Neural cell (in vitro differentiated cells): ENCODE measurements around the gene HCAR1. TPM values are rescaled to one million over a fixed set of nuclear protein-coding genes. Genes with fewer than 3 reads are reported as not detected.
"Not testable (repeated sequence)": the region's sequence is repeated elsewhere in the genome, so short reads cannot be mapped to it uniquely, and the experiment has no call there.

Experiments
- H2AFZ ChIP-seq: fragments of 200-600, 300-800 bp; sonication (generic), shearing (Covaris generic); 2 replicates; pipeline ENCODE4 v1.6.0; 2014; ENCODE audit warnings: low read depth, mild to moderate bottlenecking, antibody characterized with exemption, low read length, moderate library complexity
- H3F3A ChIP-seq: fragments of 200-600 bp; shearing (Covaris generic); 2 replicates; pipeline ENCODE4 v1.6.1; 2016; ENCODE audit warnings: mild to moderate bottlenecking, moderate library complexity, mixed read lengths, antibody characterized with exemption, low read length; ENCODE audit not compliant: insufficient read depth, poor library complexity, severe bottlenecking
- H3K27ac ChIP-seq: fragments of 200-600, 300-800 bp; sonication (generic), shearing (Covaris generic); 2 replicates; pipeline ENCODE4 v1.5.1; 2014; ENCODE audit warnings: mild to moderate bottlenecking, low read length, moderate library complexity
- H3K27me3 ChIP-seq: fragments of 300-800, 200-600 bp; sonication (generic), shearing (Covaris generic); 2 replicates; pipeline ENCODE4 v1.6.0; 2014; ENCODE audit warnings: mild to moderate bottlenecking, low read depth, low read length, moderate library complexity; ENCODE audit not compliant: insufficient read depth
- H3K36me3 ChIP-seq: fragments of 300-800, 200-600 bp; sonication (generic), shearing (Covaris generic); 2 replicates; pipeline ENCODE4 v1.5.1; 2014; ENCODE audit warnings: mild to moderate bottlenecking, antibody characterized with exemption, low read length, moderate library complexity; ENCODE audit not compliant: insufficient read depth
- H3K4me2 ChIP-seq: fragments of 300-800, 200-600 bp; sonication (generic), shearing (Covaris generic); 2 replicates; pipeline ENCODE4 v1.6.0; 2014; ENCODE audit warnings: mild to moderate bottlenecking, low read length
- H3K4me3 ChIP-seq: fragments of 300-800, 200-600 bp; sonication (generic), shearing (Covaris generic); 2 replicates; pipeline ENCODE4 v1.5.1; 2014; ENCODE audit warnings: mild to moderate bottlenecking, low read length, moderate library complexity
- H3K79me2 ChIP-seq: fragments of 200-600 bp; shearing (Covaris generic); replicated peaks from 2 replicates; pipeline ENCODE4 v1.6.0; 2014; ENCODE audit warnings: mild to moderate bottlenecking, low read length, moderate library complexity; ENCODE audit not compliant: insufficient read depth
- H3K9ac ChIP-seq: fragments of 300-800, 200-600 bp; sonication (generic), shearing (Covaris generic); 2 replicates; pipeline ENCODE4 v1.6.1; 2016; ENCODE audit warnings: mild to moderate bottlenecking, low read length, mixed read lengths
- H3K9me2 ChIP-seq: fragments of 200-600 bp; shearing (Covaris generic); 2 replicates; pipeline ENCODE4 v1.6.1; 2016; ENCODE audit warnings: mild to moderate bottlenecking, low read length, mixed read lengths; ENCODE audit not compliant: insufficient read depth
- H3K9me3 ChIP-seq: fragments of 200-600, 300-800 bp; sonication (generic), shearing (Covaris generic); 2 replicates; pipeline ENCODE4 v1.6.1; 2016; ENCODE audit warnings: mild to moderate bottlenecking, mixed run types, low read length, moderate library complexity, mixed read lengths
- H4K20me1 ChIP-seq: fragments of 200-600 bp; shearing (Covaris generic); 2 replicates; pipeline ENCODE4 v1.6.1; 2016; ENCODE audit warnings: mild to moderate bottlenecking, mixed run types; ENCODE audit not compliant: insufficient read depth
- CTCF ChIP-seq: fragments of 450-650 bp; IDR thresholded peaks from 2 replicates; pipeline ENCODE4 v1.5.1; 2014; ENCODE audit warnings: antibody characterized with exemption, mild to moderate bottlenecking, moderate library complexity; ENCODE audit not compliant: poor library complexity, severe bottlenecking
- EP300 ChIP-seq: fragments of 450-650 bp; conservative IDR thresholded peaks from 2 replicates; pipeline ENCODE4 v1.6.1; 2014; ENCODE audit warnings: antibody characterized with exemption, mild to moderate bottlenecking, moderate library complexity; ENCODE audit not compliant: poor library complexity, severe bottlenecking
- EZH2 ChIP-seq: fragments of 200-600, 300-800 bp; shearing (Covaris generic), sonication (generic); IDR thresholded peaks from 2 replicates; pipeline ENCODE4 v1.6.1; 2014; ENCODE audit warnings: antibody characterized with exemption, low read length, borderline replicate concordance, mild to moderate bottlenecking; ENCODE audit not compliant: insufficient read depth, poor library complexity, severe bottlenecking
- MXI1 ChIP-seq: fragments of 450-650 bp; conservative IDR thresholded peaks from 2 replicates; pipeline ENCODE4 v1.6.1; 2014; ENCODE audit warnings: antibody characterized with exemption, mild to moderate bottlenecking; ENCODE audit not compliant: poor library complexity, severe bottlenecking
- POLR2AphosphoS5 ChIP-seq: IDR thresholded peaks from 2 replicates; pipeline ENCODE4 v1.6.1; 2012
- RAD21 ChIP-seq: fragments of 450-650 bp; conservative IDR thresholded peaks from 2 replicates; pipeline ENCODE4 v1.6.1; 2014; ENCODE audit warnings: antibody characterized with exemption, mild to moderate bottlenecking, moderate library complexity
- REST ChIP-seq: IDR thresholded peaks from 2 replicates; pipeline ENCODE4 v1.6.1; 2012; ENCODE audit warnings: borderline replicate concordance
- SMC3 ChIP-seq: fragments of 450-650 bp; conservative IDR thresholded peaks from 2 replicates; pipeline ENCODE4 v1.6.1; 2014; ENCODE audit warnings: antibody characterized with exemption, mild to moderate bottlenecking, moderate library complexity; ENCODE audit not compliant: poor library complexity
- TAF1 ChIP-seq: IDR thresholded peaks from 2 replicates; pipeline ENCODE4 v1.6.1; 2012; ENCODE audit warnings: low read depth
- polyA plus RNA-seq: library from polyadenylated mRNA; depleted of rRNA; stranded (reverse); fragments of >200 nt; gene quantifications from 2 replicates; pipeline ENCODE4 v1.2.3, GENCODE V29; 2014

The HCAR1 gene
- polyA plus RNA-seq, 1 donor from 2014 or later = not detected

- TF ChIP-seq SMC3 = no peak
- TF ChIP-seq REST = no peak
- no peak for TF ChIP-seq TAF1
- TF ChIP-seq POLR2AphosphoS5 = no peak
- no peak for TF ChIP-seq CTCF
- no peak for TF ChIP-seq RAD21
- TF ChIP-seq EZH2 = no peak
- no peak for TF ChIP-seq MXI1
- TF ChIP-seq EP300 = no peak
These were observed 8.3 kb downstream of the HCAR1 start for GRCh38 chr12:122722387-122722786.

GRCh38 chr12:122721057-122721545 lies 9.5 kb downstream of the HCAR1 start:
- Histone ChIP-seq H3K9me3 (no peaks in the 10 kb centered on the region), H3F3A (no peaks in the 10 kb centered on the region), H4K20me1 (no peaks in the 10 kb centered on the region), H3K9ac (no peak overlapping the region), H3K79me2 (no peaks in the 10 kb centered on the region), H3K4me3 (no peak overlapping the region), H3K9me2 (no peaks in the 10 kb centered on the region), H3K36me3 (no peaks in the 10 kb centered on the region), H3K27me3 (no peaks in the 10 kb centered on the region), H2AFZ (no peak overlapping the region), H3K4me2 (no peak overlapping the region), H3K27ac (no peak overlapping the region)
- TF ChIP-seq EP300 (no peak), POLR2AphosphoS5 (no peak), TAF1 (no peak), RAD21 (no peak), EZH2 (no peak), MXI1 (no peak), CTCF (no peak), SMC3 (no peak), REST (no peak)

More at GRCh38 chr12:122722387-122722786, 8.3 kb downstream of the HCAR1 start:
- Histone ChIP-seq H3K9ac (no peak overlapping the region), H4K20me1 (no peaks in the 10 kb centered on the region), H3K27ac (no peak overlapping the region), H3K79me2 (no peaks in the 10 kb centered on the region), H3K4me3 (no peak overlapping the region), H3K4me2 (no peak overlapping the region), H3K27me3 (no peaks in the 10 kb centered on the region), H2AFZ (no peak overlapping the region), H3K9me3 (no peaks in the 10 kb centered on the region), H3K36me3 (no peaks in the 10 kb centered on the region), H3F3A (no peaks in the 10 kb centered on the region), H3K9me2 (no peaks in the 10 kb centered on the region)

GRCh38 chr12:122716658-122717057 lies 14.0 kb downstream of the HCAR1 start, which contains the start of gene HCAR3:
TSS of gene HCAR3 (minus strand) at chr12:122716811. CDS start at chr12:122716737, 74 bp downstream.
- H3K4me3 ChIP-seq, H4K20me1 ChIP-seq, H3F3A ChIP-seq, H3K36me3 ChIP-seq, H3K9me2 ChIP-seq, H3K9me3 ChIP-seq, H2AFZ ChIP-seq, H3K27me3 ChIP-seq, H3K27ac ChIP-seq, H3K4me2 ChIP-seq, H3K79me2 ChIP-seq, H3K9ac ChIP-seq: not testable (repeated sequence)
